HEK293 (cell line): Measurements from ENCODE around the gene PRKCZ.

Experiments used
- CTCF ChIA-PET: fragments of 350-600 bp; formaldehyde crosslinking; extraction: SDS; loops from one replicate; lab custom pipeline; 2021; ENCODE audit warnings: antibody characterized with exemption; lab: Yijun Ruan, JAX
- POLR2A ChIA-PET: fragments of 300-600 bp; formaldehyde crosslinking; extraction: SDS; loops from one replicate; lab custom pipeline; 2020; ENCODE audit warnings: antibody characterized with exemption, inconsistent platforms; lab: Yijun Ruan, JAX
- H3K27ac ChIP-seq: fragments of 200-500 bp; sonication (Bioruptor generic); 2 replicates; pipeline ENCODE4 v1.5.1; 2014; ENCODE audit warnings: low read depth, low read length, control low read depth, inconsistent platforms; ENCODE audit errors: extremely low read depth
- H3K36me3 ChIP-seq, 2 experiments: fragments of 200-500 bp in 1 of 2; sonication (Bioruptor generic) in 1 of 2; 1 replicate in 1 of 2; 2 replicates in 1 of 2; pipeline ENCODE4 v1.5.1; 2014 to 2017; ENCODE audit warnings: inconsistent platforms in 2 of 2, low read length in 2 of 2; ENCODE audit not compliant: control insufficient read depth in 2 of 2, insufficient read depth in 1 of 2
- H3K4me1 ChIP-seq: fragments of 200-500 bp; sonication (Bioruptor generic); 2 replicates; pipeline ENCODE4 v1.5.1; 2014; ENCODE audit warnings: mild to moderate bottlenecking, low read length, inconsistent platforms; ENCODE audit not compliant: control insufficient read depth, insufficient read depth
- H3K4me3 ChIP-seq: 2 replicates; pipeline ENCODE4 v1.5.1; 2011; ENCODE audit warnings: low read depth, mild to moderate bottlenecking, control low read depth, low read length, moderate library complexity
- H3K9me3 ChIP-seq: fragments of 200-500 bp; sonication (Bioruptor generic); 2 replicates; pipeline ENCODE4 v1.5.1; 2014; ENCODE audit warnings: low read depth, low read length, inconsistent platforms; ENCODE audit not compliant: control insufficient read depth, insufficient read depth
- BCL11B ChIP-seq: fragments of 450-650 bp; formaldehyde crosslinking; IDR thresholded peaks from 2 replicates; pipeline ENCODE4 v1.5.1; 2016; ENCODE audit warnings: low read depth, missing biosample characterization, missing genetic modification characterization
- EGR2 ChIP-seq: fragments of 450-650 bp; formaldehyde crosslinking; IDR thresholded peaks from 2 replicates; pipeline ENCODE4 v1.5.1; 2016; ENCODE audit warnings: low read depth, missing biosample characterization, missing genetic modification characterization
- GLI4 ChIP-seq: fragments of 450-650 bp; formaldehyde crosslinking; IDR thresholded peaks from 2 replicates; pipeline ENCODE4 v1.5.1; 2016; ENCODE audit warnings: missing biosample characterization, missing genetic modification characterization
- KLF1 ChIP-seq: fragments of 450-650 bp; formaldehyde crosslinking; IDR thresholded peaks from 2 replicates; pipeline ENCODE4 v1.5.1; 2016; ENCODE audit warnings: missing biosample characterization, missing genetic modification characterization
- KLF8 ChIP-seq: fragments of 450-650 bp; formaldehyde crosslinking; IDR thresholded peaks from 2 replicates; pipeline ENCODE4 v1.5.1; 2016; ENCODE audit warnings: missing biosample characterization, missing genetic modification characterization
- OSR2 ChIP-seq: fragments of 450-650 bp; formaldehyde crosslinking; IDR thresholded peaks from 2 replicates; pipeline ENCODE4 v1.5.1; 2016; ENCODE audit warnings: missing biosample characterization, missing genetic modification characterization
- SP2 ChIP-seq: fragments of 450-650 bp; formaldehyde crosslinking; IDR thresholded peaks from 2 replicates; pipeline ENCODE4 v1.5.1; 2016; ENCODE audit warnings: missing biosample characterization, missing genetic modification characterization
- TCF7L2 ChIP-seq: IDR thresholded peaks from 2 replicates; pipeline ENCODE4 v1.6.1; 2011; ENCODE audit warnings: low read depth, mild to moderate bottlenecking, inconsistent platforms, low read length, moderate library complexity, borderline replicate concordance
- WT1 ChIP-seq: fragments of 450-650 bp; formaldehyde crosslinking; IDR thresholded peaks from 2 replicates; pipeline ENCODE4 v1.5.1; 2016; ENCODE audit warnings: missing biosample characterization, missing genetic modification characterization
- YY2 ChIP-seq: fragments of 450-650 bp; formaldehyde crosslinking; IDR thresholded peaks from 2 replicates; pipeline ENCODE4 v1.5.1; 2016; ENCODE audit warnings: missing biosample characterization, missing genetic modification characterization
- ZBTB20 ChIP-seq: fragments of 450-650 bp; formaldehyde crosslinking; IDR thresholded peaks from 2 replicates; pipeline ENCODE4 v1.5.1; 2016; ENCODE audit warnings: missing biosample characterization, missing genetic modification characterization
- ZFHX2 ChIP-seq: fragments of 450-650 bp; formaldehyde crosslinking; conservative IDR thresholded peaks from 2 replicates; pipeline ENCODE4 v1.5.1; 2016; ENCODE audit warnings: missing biosample characterization, missing genetic modification characterization
- ZFP37 ChIP-seq: fragments of 450-650 bp; formaldehyde crosslinking; IDR thresholded peaks from 2 replicates; pipeline ENCODE4 v1.5.1; 2016; ENCODE audit warnings: missing biosample characterization, missing genetic modification characterization
- ZNF112 ChIP-seq: fragments of 450-650 bp; formaldehyde crosslinking; IDR thresholded peaks from 2 replicates; pipeline ENCODE4 v1.5.0; 2017; ENCODE audit warnings: missing biosample characterization, missing genetic modification characterization
- ZNF18 ChIP-seq: fragments of 450-650 bp; formaldehyde crosslinking; IDR thresholded peaks from 2 replicates; pipeline ENCODE4 v1.5.1; 2016; ENCODE audit warnings: missing biosample characterization, missing genetic modification characterization
- ZNF26 ChIP-seq: fragments of 450-650 bp; formaldehyde crosslinking; IDR thresholded peaks from 2 replicates; pipeline ENCODE4 v1.5.1; 2016; ENCODE audit warnings: missing biosample characterization, missing genetic modification characterization
- ZNF341 ChIP-seq: fragments of 450-650 bp; formaldehyde crosslinking; IDR thresholded peaks from 2 replicates; pipeline ENCODE4; 2016; ENCODE audit warnings: low read depth, missing biosample characterization, missing genetic modification characterization
- ZNF366 ChIP-seq: fragments of 450-650 bp; formaldehyde crosslinking; conservative IDR thresholded peaks from 2 replicates; pipeline ENCODE4 v1.5.1; 2016; ENCODE audit warnings: missing biosample characterization, missing genetic modification characterization
- ZNF391 ChIP-seq: fragments of 450-650 bp; formaldehyde crosslinking; IDR thresholded peaks from 2 replicates; pipeline ENCODE4 v1.5.1; 2016; ENCODE audit warnings: low read depth, missing biosample characterization, missing genetic modification characterization, borderline replicate concordance
- ZNF394 ChIP-seq: fragments of 450-650 bp; formaldehyde crosslinking; IDR thresholded peaks from 2 replicates; pipeline ENCODE4 v1.5.1; 2016; ENCODE audit warnings: missing biosample characterization, missing genetic modification characterization, mild to moderate bottlenecking, moderate library complexity, borderline replicate concordance
- ZNF530 ChIP-seq: fragments of 450-650 bp; formaldehyde crosslinking; IDR thresholded peaks from 2 replicates; pipeline ENCODE4 v1.5.1; 2016; ENCODE audit warnings: low read depth, missing biosample characterization, missing genetic modification characterization
- ZNF585B ChIP-seq: fragments of 450-650 bp; formaldehyde crosslinking; IDR thresholded peaks from 2 replicates; pipeline ENCODE4 v1.5.1; 2016; ENCODE audit warnings: missing biosample characterization, missing genetic modification characterization
- ZNF629 ChIP-seq: fragments of 450-650 bp; formaldehyde crosslinking; IDR thresholded peaks from 2 replicates; pipeline ENCODE4 v1.5.1; 2017; ENCODE audit warnings: missing biosample characterization, missing genetic modification characterization
- ZNF677 ChIP-seq: fragments of 450-650 bp; IDR thresholded peaks from 2 replicates; pipeline ENCODE4 v1.5.0; 2018; ENCODE audit warnings: missing biosample characterization, mild to moderate bottlenecking, missing genetic modification characterization, moderate library complexity
- TF ChIP-seq, protein P1 (sequence below): fragments of 450-650 bp; formaldehyde crosslinking; IDR thresholded peaks from 2 replicates; pipeline ENCODE4 v1.5.1; 2016; ENCODE audit warnings: missing biosample characterization, missing genetic modification characterization
- TF ChIP-seq, protein P2 (sequence below): fragments of 450-650 bp; formaldehyde crosslinking; IDR thresholded peaks from 2 replicates; pipeline ENCODE4 v1.5.1; 2016; ENCODE audit warnings: missing biosample characterization, missing genetic modification characterization
- TF ChIP-seq, protein P3 (sequence below): fragments of 450-650 bp; formaldehyde crosslinking; IDR thresholded peaks from 2 replicates; pipeline ENCODE4 v1.5.1; 2017; ENCODE audit warnings: missing biosample characterization, missing genetic modification characterization
- TF ChIP-seq, protein P4 (sequence below): fragments of 450-650 bp; formaldehyde crosslinking; IDR thresholded peaks from 2 replicates; pipeline ENCODE4 v1.5.1; 2016; ENCODE audit warnings: missing biosample characterization, missing genetic modification characterization

Gene PRKCZ

GRCh38 chr1:2194898-2195673 lies 144.9 kb downstream of the PRKCZ start:
- POLR2A ChIA-PET: interaction anchor here (0.6 to 2.1 kb wide), 14 partner anchors 9 to 218 kb away, joined by 3 to 24 read pairs (median 4); partner anchors contain the start of genes MORN1, PEX10 and RER1
- no peaks in the 10 kb centered on the region for H3K4me1 ChIP-seq
- TF ChIP-seq YY2 (tag by site-specific recombination) (no peak), ZNF18 (tag by site-specific recombination) (no peak), EGR2 (tag by site-specific recombination) (peak; percentile 54), ZNF394 (tag by site-specific recombination) (peak; percentile 50; the same call in 1 of the 2 replicates), ZNF112 (tag by site-specific recombination) (no peak), WT1 (tag by site-specific recombination) (peak; percentile 9), ZNF585B (tag by site-specific recombination) (no peak), KLF8 (tag by site-specific recombination) (peak; percentile 77; the same call in 1 of the 2 replicates), SP2 (tag by site-specific recombination) (peak; percentile 78), KLF1 (tag by site-specific recombination) (peak; percentile 13; the same call in 1 of the 2 replicates), ZNF530 (tag by site-specific recombination) (no peak), ZBTB20 (tag by site-specific recombination) (peak; percentile 87), ZNF366 (no peak), OSR2 (tag by site-specific recombination) (peak; percentile 50), ZNF341 (peak; percentile 75), TCF7L2 (no peak), ZFP37 (tag by site-specific recombination) (peak; percentile 72; the same call in 1 of the 2 replicates), ZNF391 (tag by site-specific recombination) (peak; percentile 45; the same call in 1 of the 2 replicates), ZNF677 (no peak), ZNF629 (tag by site-specific recombination) (peak; percentile 54; the same call in 1 of the 2 replicates), ZNF26 (tag by site-specific recombination) (no peak), ZFHX2 (peak; percentile 75), GLI4 (tag by site-specific recombination) (no peak), BCL11B (0 out of 2 replicates have a peak, but pooled peaks have one; percentile 27)
- TF ChIP-seq, protein P1, sequence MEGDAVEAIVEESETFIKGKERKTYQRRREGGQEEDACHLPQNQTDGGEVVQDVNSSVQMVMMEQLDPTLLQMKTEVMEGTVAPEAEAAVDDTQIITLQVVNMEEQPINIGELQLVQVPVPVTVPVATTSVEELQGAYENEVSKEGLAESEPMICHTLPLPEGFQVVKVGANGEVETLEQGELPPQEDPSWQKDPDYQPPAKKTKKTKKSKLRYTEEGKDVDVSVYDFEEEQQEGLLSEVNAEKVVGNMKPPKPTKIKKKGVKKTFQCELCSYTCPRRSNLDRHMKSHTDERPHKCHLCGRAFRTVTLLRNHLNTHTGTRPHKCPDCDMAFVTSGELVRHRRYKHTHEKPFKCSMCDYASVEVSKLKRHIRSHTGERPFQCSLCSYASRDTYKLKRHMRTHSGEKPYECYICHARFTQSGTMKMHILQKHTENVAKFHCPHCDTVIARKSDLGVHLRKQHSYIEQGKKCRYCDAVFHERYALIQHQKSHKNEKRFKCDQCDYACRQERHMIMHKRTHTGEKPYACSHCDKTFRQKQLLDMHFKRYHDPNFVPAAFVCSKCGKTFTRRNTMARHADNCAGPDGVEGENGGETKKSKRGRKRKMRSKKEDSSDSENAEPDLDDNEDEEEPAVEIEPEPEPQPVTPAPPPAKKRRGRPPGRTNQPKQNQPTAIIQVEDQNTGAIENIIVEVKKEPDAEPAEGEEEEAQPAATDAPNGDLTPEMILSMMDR (tag by site-specific recombination): peak; percentile 96
- TF ChIP-seq, protein P2, sequence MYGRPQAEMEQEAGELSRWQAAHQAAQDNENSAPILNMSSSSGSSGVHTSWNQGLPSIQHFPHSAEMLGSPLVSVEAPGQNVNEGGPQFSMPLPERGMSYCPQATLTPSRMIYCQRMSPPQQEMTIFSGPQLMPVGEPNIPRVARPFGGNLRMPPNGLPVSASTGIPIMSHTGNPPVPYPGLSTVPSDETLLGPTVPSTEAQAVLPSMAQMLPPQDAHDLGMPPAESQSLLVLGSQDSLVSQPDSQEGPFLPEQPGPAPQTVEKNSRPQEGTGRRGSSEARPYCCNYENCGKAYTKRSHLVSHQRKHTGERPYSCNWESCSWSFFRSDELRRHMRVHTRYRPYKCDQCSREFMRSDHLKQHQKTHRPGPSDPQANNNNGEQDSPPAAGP (tag by site-specific recombination): peak; percentile 64; the same call in 1 of the 2 replicates
- TF ChIP-seq, protein P3, sequence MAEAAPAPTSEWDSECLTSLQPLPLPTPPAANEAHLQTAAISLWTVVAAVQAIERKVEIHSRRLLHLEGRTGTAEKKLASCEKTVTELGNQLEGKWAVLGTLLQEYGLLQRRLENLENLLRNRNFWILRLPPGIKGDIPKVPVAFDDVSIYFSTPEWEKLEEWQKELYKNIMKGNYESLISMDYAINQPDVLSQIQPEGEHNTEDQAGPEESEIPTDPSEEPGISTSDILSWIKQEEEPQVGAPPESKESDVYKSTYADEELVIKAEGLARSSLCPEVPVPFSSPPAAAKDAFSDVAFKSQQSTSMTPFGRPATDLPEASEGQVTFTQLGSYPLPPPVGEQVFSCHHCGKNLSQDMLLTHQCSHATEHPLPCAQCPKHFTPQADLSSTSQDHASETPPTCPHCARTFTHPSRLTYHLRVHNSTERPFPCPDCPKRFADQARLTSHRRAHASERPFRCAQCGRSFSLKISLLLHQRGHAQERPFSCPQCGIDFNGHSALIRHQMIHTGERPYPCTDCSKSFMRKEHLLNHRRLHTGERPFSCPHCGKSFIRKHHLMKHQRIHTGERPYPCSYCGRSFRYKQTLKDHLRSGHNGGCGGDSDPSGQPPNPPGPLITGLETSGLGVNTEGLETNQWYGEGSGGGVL: peak; percentile 84
- TF ChIP-seq, protein P4, sequence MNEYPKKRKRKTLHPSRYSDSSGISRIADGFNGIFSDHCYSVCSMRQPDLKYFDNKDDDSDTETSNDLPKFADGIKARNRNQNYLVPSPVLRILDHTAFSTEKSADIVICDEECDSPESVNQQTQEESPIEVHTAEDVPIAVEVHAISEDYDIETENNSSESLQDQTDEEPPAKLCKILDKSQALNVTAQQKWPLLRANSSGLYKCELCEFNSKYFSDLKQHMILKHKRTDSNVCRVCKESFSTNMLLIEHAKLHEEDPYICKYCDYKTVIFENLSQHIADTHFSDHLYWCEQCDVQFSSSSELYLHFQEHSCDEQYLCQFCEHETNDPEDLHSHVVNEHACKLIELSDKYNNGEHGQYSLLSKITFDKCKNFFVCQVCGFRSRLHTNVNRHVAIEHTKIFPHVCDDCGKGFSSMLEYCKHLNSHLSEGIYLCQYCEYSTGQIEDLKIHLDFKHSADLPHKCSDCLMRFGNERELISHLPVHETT (tag by site-specific recombination): peak; percentile 31; the same call in 1 of the 2 replicates

More at GRCh38 chr1:2194898-2195673, 144.9 kb downstream of the PRKCZ start:
- CTCF ChIA-PET: interaction anchor here (0.5 to 3.4 kb wide), 49 partner anchors 9 to 1229 kb away, joined by 3 to 105 read pairs (median 4); partner anchors contain the start of genes MORN1, PLEKHN1 and RER1
- Histone ChIP-seq H3K9me3 (no peaks in the 10 kb centered on the region), H3K27ac (peak overlapping the region; percentile 52; the same call in 1 of the 2 replicates), H3K36me3 (peaks cover 0 to 26% of the 10 kb centered on the region in 2 experiments; a peak in 1 of 3 replicates), H3K4me3 (peak overlapping the region; percentile 61)
